Esophagus muscularis mucosa (tissue), 4 donors: ENCODE results near the gene BUB1B. TPM values are rescaled to one million over a fixed set of nuclear protein-coding genes. Genes with fewer than 3 reads are reported as not detected.

Source experiments
- DNase-seq: peaks from one replicate; pipeline ENCODE4 v3.0.0-alpha.2; 2017; ENCODE audit errors: extremely low spot score
- H3K27ac ChIP-seq, 4 donors: fragments of 200-600 bp; sonication (generic); replicated peaks in 1 of 4; 1 replicate in 3 of 4; 2 replicates in 1 of 4; pipeline ENCODE4 v1.5.1; 2016 to 2019; ENCODE audit warnings: mild to moderate bottlenecking in 1 of 4
- H3K27me3 ChIP-seq, 4 donors: fragments of 200-600 bp; sonication (generic); one replicate each; pipeline versions ENCODE4 v1.5.1 to v1.6.0; 2016 to 2019
- H3K36me3 ChIP-seq, 4 donors: fragments of 200-600 bp; sonication (generic); one replicate each; pipeline ENCODE4 v1.5.1; 2016 to 2019
- H3K4me1 ChIP-seq, 4 donors: fragments of 200-600 bp; sonication (generic); one replicate each; pipeline ENCODE4 v1.5.1; 2016 to 2019
- H3K4me3 ChIP-seq, 4 donors: fragments of 200-600 bp; sonication (generic); 1 replicate in 2 of 4; 2 replicates in 2 of 4; pipeline ENCODE4 v1.5.1; 2016 to 2019; ENCODE audit warnings: mild to moderate bottlenecking in 4 of 4, moderate library complexity in 1 of 4
- H3K9me3 ChIP-seq, 4 donors: fragments of 200-600 bp; sonication (generic); 1 replicate in 3 of 4; 2 replicates in 1 of 4; pipeline ENCODE4 v1.5.1; 2016 to 2019
- CTCF ChIP-seq, 3 experiments: fragments of 200-600 bp in 2 of 3; fragments of 450-650 bp in 1 of 3; sonication (generic) in 2 of 3; IDR thresholded peaks; one replicate each; pipeline ENCODE4 v1.5.1; 2017 to 2019; ENCODE audit warnings: antibody characterized with exemption in 3 of 3, mild to moderate bottlenecking in 2 of 3, moderate library complexity in 1 of 3
- EP300 ChIP-seq: sonication (generic); formaldehyde crosslinking; IDR thresholded peaks from one replicate; pipeline ENCODE4 v1.6.1; 2017; ENCODE audit warnings: antibody characterized with exemption
- POLR2A ChIP-seq: fragments of 450-650 bp; IDR thresholded peaks from one replicate; pipeline ENCODE4 v1.6.1; 2017; ENCODE audit warnings: antibody characterized with exemption, moderate library complexity, mild to moderate bottlenecking, low read depth
- POLR2AphosphoS5 ChIP-seq, 2 donors: sonication (generic); formaldehyde crosslinking; IDR thresholded peaks; one replicate each; pipeline ENCODE4 v1.6.1; 2017; ENCODE audit warnings: antibody characterized with exemption in 2 of 2
- WGBS: methylation state at CpG from one replicate; pipeline ENCODE4 v1.1.5; 2018; 5-methylcytosine and 5-hydroxymethylcytosine counted together
- intact Hi-C: fragments of 100-400 bp; cut with DNase I; formaldehyde crosslinking; loops from one replicate; pipeline ENCODE4 v1.15.1; 2023
- total RNA-seq, 4 donors: library from RNA; depleted of rRNA; stranded (reverse); fragments of >200 nt; gene quantifications; one replicate each; pipeline versions ENCODE4 v1.1.0 to v1.2.1, GENCODE V29; 2016

BUB1B gene
- total RNA-seq, 4 donors from 2014 or later: 0.06 to 1.3 (median 0.17) TPM; not detected in 1

DNA sequence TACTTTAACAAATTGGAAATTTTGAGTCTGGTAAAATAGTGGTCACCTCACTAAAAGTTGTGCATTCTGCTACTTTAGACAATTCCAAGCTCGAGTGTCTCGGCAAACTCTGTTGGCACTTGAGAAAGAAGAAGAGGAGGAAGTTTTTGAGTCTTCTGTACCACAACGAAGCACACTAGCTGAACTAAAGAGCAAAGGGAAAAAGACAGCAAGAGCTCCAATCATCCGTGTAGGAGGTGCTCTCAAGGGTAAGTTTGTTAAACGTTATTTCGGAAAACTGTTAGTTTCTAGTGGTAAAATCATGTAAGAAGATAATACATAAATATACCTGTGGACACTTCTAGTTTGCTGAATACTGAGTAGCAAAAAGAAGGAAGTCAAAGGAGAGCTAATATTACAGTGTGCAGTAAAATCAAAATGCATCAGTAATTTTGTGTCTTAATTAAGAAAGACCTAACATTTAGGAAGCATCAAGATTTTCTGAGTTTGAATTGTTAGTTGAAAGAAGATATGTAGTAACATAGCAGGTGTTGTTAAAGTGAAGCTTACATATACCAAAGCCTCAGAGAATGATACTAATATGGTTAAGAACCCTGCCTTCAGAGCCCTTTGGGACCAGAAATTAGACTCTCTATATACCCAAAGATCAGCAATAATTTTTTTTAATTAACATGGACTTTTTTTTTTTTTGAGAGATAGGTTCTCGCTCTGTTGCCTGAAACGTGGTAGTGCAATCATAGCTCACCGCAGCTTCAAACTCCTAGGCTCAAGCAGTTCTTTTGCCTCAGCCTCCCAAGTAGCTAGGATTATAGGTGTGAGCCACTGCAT is 23.0 kb downstream of the BUB1B start:
- Histone ChIP-seq H3K27ac (no peak overlapping the region), H3K4me3 (no peak overlapping the region), H3K36me3 (no peaks in the 10 kb centered on the region), H3K4me1 (no peaks in the 10 kb centered on the region), H3K27me3 (no peaks in the 10 kb centered on the region), H3K9me3 (no peaks in the 10 kb centered on the region)
- intact Hi-C loops: no loop called here
- DNase-seq: no peak
- TF ChIP-seq EP300 (no peak), POLR2AphosphoS5 (IDR thresholded peaks at IDR 0.05) (no peak), CTCF (IDR thresholded peaks at IDR 0.05) (no peak), POLR2A (no peak)
- 76% methylated on average over 9 of the region's 9 CpGs for WGBS

- H3K4me1 ChIP-seq: no peaks in the 10 kb centered on the region
- H3K27ac ChIP-seq: no peak overlapping the region
- no peak for TF ChIP-seq POLR2A
- TF ChIP-seq CTCF (IDR thresholded peaks at IDR 0.05): no peak
- TF ChIP-seq POLR2AphosphoS5 (IDR thresholded peaks at IDR 0.05): no peak
- TF ChIP-seq EP300: no peak
- no peaks in the 10 kb centered on the region for H3K9me3 ChIP-seq
- whole genome bisulfite sequencing: 80% methylated on average over 6 of the region's 6 CpGs
- H3K36me3 ChIP-seq: no peaks in the 10 kb centered on the region
- no peak overlapping the region for H3K4me3 ChIP-seq
- no peak for DNase-seq
- no peaks in the 10 kb centered on the region for H3K27me3 ChIP-seq
- intact Hi-C loops: no loop called here
Measured at GRCh38 chr15:40190591-40190990, 29.7 kb downstream of the BUB1B start.

DNA sequence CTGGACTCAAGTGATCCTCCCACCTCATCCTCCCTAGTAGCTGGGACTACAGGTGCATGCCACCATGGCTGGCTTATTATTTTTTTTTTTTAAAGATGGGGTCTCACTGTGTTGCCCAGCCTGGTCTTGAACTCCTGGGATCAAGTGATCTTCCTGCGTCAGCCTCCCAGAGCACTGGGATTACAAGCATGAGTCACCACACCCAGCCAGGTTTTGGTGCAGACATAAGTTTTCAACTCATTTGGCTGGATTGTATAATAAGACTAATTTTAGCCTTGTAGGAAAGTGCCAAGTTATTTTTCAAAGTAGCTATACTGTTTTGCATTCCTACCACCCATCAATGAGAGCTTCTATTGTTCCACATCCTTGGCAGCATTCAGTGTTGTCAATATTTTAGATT is 32.1 kb downstream of the BUB1B start:
- H3K27ac ChIP-seq: no peak overlapping the region
- H3K9me3 ChIP-seq: no peaks in the 10 kb centered on the region
- 73% methylated on average over 1 of the region's 1 CpG for WGBS
- H3K4me3 ChIP-seq: no peak overlapping the region
- no peaks in the 10 kb centered on the region for H3K4me1 ChIP-seq
- H3K27me3 ChIP-seq: no peaks in the 10 kb centered on the region
- DNase-seq: no peak
- intact Hi-C loops: no loop called here
- TF ChIP-seq POLR2AphosphoS5 (IDR thresholded peaks at IDR 0.05) (no peak), POLR2A (no peak), EP300 (no peak), CTCF (IDR thresholded peaks at IDR 0.05) (no peak)
- no peaks in the 10 kb centered on the region for H3K36me3 ChIP-seq

DNA sequence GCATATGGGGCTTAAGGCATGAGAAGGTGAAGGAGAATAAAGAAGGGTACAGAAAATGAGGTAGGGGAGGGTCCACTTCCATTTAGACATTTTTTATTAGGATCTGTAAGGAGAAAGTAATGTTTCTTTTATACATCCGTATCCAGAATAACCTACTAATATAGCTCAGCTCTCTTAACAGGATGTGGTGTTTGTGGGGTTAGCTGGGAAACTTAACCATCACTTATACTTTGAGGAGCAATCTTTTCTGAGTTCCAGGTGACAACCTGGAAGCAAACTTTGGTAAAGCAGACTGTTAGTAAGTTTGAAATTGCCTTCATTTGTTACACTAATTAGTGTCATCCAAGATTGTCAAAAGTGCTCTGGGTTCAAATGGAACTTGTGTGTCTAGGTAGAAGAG is 36.6 kb downstream of the BUB1B start:
- no peaks in the 10 kb centered on the region for H3K27me3 ChIP-seq
- intact Hi-C loops: no loop called here
- TF ChIP-seq POLR2A: no peak
- no peak for TF ChIP-seq POLR2AphosphoS5 (IDR thresholded peaks at IDR 0.05)
- no peak for TF ChIP-seq EP300
- TF ChIP-seq CTCF (IDR thresholded peaks at IDR 0.05): no peak
- no peaks in the 10 kb centered on the region for H3K9me3 ChIP-seq
- DNase-seq: no peak
- no peak overlapping the region for H3K27ac ChIP-seq
- 93% methylated on average over 1 of the region's 1 CpG for WGBS
- H3K4me1 ChIP-seq: no peaks in the 10 kb centered on the region
- no peak overlapping the region for H3K4me3 ChIP-seq
- H3K36me3 ChIP-seq: no peaks in the 10 kb centered on the region
